HG03066 (cell line): ENCODE results near the gene FST.

ENCODE experiments used
- ATAC-seq: cut with Tn5 transposase; IDR thresholded peaks from one replicate; pipeline ENCODE4 v1.9.1; 2021; ENCODE audit warnings: low read depth; ENCODE audit not compliant: unreplicated experiment

FST gene

GRCh38 chr5:53472720-53473510 is 7.5 kb upstream of the FST start:
- no peak for ATAC-seq

GRCh38 chr5:53473633-53474032 is 6.8 kb upstream of the FST start:
- no peak for ATAC-seq

DNA sequence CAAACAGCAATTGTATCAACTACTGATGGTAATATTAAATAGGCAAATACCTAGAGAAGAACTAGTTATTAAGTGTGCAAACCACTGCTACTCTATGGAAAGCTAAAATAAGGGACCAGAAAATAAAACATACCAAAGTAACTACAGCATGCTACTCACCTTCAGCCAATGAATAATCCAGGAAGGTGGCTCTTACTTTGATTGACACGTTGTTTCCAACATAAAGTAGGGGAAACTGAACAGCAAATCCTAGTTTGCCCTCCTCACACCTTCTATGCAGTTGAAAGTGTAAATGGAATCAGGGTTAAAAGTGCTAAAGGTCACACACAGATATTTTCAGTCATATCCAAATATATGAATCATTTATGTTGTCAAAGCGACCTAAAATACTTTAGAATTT is 5.1 kb upstream of the FST start:
- ATAC-seq, result no peak

- ATAC-seq, result no peak
Measured at GRCh38 chr5:53476019-53476418, 4.4 kb upstream of the FST start.

GRCh38 chr5:53476531-53477480 is 3.6 kb upstream of the FST start:
- no peak for ATAC-seq

GRCh38 chr5:53478411-53479044 is 1.9 kb upstream of the FST start:
- ATAC-seq, result no peak

DNA sequence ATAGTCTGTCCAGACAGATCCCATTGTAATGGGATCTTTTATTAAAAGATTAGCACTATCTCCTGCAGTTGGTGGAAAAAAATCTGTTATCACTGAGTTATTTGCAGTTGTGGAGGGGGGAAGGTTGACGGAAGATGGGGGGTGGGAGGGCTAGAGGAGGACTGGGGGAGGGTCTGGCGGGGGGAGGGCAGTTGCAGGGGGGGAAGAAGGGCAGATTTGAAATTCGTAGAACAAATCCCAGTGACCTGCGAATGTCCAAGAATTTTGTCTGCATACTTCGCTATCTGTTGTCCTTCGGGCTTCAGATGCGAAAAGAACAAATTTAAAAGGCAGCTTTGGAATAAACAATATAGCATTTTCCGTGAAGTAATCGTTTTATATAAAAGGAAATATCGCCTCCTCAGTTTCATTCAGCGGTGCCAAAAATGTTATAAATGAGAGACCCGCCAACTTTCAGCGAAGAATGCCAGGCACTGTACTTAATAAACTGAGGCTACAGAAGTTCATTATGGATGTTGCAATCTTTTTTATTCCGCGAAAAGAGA is 1.3 kb upstream of the FST start:
- no peak for ATAC-seq

GRCh38 chr5:53479590-53480415 is 626 bp upstream of the FST start:
- ATAC-seq, result no peak

GRCh38 chr5:53481159-53481886 is 894 bp downstream of the FST start:
- no peak for ATAC-seq

DNA sequence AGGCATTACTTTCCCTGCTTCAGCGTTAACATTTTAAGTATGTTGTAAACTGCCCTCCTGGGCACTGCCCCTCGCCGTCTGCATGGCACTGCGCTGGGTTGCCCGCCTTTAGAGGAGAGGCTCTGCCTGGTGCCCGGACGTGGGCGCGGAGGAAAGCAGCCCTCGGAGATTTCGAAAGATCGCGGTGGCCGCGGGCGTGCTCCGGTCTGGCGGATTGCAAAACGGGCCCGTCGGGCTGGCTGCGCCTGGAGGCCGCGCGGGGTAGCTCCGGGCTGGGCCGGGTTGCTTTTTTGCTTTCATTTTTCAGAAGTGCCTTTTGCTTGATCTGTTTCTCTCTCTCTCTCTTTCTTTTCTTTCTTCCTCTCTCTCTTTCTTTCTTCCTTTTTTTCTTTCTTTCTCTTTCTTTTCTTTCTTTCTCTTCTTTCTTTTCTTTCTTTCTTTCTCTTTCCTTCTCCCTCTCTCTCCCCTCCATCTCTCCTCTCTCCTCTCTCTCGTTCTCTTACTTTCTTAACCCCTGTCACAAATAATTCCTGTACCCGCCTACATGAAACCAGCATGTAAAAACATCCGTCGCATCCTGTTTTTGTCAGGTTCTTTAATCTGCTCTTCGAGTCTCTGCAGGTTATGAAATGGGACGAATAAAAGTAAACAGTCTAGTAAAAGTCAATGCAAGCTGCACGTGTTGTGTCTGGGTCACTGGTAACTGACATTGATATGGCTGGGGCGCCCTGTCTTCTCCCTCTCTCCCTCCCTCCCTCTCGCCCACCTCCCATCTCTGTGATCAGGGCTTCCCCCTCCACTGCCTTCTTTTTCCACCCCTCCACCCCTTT is 1.7 kb downstream of the FST start:
- ATAC-seq, result peak; percentile 53

- ATAC-seq, result peak; percentile 16
Measured at GRCh38 chr5:53482717-53483638, 2.5 kb downstream of the FST start.

GRCh38 chr5:53487436-53487835 is 7.0 kb downstream of the FST start:
- ATAC-seq, result no peak

DNA sequence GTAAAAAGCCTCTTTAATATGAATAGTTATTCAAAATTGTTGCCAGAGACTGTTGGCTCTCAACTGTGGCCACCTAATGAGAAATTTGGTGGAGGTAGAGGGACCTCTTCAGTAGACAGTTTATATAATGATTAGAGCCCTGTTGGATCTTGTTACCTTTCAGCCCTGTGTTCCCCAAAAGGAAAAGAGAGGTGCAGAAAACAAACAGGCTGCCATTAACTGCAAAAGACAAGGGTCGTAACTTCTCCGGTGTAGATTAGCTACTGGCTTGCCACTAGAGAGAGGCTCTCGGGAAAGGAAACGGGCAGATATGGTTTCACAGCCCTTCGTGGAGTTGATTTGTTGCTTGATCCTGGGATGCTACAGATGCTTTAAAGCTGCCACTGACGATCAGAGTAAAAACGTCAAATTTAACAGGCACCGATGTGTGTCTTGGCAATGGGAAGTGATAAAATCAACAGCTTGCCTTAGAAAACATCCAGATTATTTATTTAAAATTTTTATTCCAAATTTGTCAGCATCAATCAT is 7.8 kb downstream of the FST start:
- no peak for ATAC-seq

DNA sequence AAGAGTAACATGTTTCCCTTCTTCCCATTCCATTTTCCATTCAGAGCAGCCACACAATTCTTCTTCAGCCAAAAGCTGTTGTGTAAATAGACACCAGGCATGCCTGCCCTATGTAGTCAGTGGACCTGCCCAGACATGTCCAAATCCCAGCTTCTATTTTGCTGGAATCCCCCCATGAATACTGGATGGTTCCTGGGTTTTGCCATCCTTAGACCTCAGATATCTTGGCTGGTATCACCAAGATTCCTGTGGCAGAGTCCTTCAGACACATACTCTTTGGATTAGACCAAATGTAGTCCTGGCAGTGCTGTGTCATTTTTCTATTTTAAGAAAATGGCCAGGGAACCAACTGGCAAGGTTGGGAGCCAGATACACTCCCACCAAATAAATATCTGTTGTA is 10.3 kb downstream of the FST start:
- ATAC-seq, result no peak

DNA sequence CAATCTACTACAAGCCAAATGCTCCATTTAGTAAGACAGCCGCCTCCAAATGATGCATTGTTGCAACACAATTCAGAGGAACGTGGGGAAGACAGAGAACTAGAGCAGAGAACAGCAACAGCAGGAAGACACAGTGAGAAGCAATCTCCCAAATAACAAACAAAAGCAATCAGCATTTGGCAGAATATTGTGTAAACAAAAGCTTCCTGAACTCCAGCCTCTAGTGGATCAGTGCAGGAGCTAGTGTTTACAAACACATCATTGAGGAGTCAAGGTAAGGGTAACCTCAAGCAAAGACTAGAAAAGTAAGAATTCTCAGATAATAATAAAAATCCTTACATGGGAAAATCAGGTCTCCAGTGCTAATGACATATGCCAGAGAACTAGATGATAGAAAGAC is 20.6 kb downstream of the FST start:
- no peak for ATAC-seq

DNA sequence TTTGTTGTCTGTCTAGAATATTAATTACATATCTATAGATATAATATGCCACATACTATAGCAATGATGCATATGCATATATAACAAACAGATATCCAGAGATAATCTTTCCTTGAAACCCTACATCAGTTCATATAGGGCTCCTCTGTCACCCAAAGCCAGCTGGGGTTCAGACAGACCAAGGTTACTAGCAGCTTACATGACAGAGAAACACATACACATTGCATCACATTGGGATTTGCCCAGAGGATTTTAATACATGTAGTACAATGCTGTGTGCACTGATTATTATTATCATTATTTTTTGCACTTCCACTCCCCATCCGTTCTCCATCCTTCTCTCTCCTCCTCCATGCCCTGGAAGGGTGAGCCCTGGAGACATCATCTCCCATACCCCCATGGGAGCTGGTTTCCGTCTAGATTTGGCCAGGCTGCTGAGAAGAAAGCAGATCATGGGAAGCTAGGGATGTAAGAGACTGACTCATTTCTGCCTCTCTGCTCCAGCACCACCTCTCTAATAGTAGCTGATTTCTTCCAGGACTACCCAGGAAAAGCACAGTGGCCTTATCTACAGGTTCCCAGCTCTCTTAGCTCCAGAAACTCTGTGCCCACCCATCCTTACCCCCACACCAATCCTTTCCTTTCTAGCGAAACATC is 23.3 kb downstream of the FST start:
- ATAC-seq, result no peak

DNA sequence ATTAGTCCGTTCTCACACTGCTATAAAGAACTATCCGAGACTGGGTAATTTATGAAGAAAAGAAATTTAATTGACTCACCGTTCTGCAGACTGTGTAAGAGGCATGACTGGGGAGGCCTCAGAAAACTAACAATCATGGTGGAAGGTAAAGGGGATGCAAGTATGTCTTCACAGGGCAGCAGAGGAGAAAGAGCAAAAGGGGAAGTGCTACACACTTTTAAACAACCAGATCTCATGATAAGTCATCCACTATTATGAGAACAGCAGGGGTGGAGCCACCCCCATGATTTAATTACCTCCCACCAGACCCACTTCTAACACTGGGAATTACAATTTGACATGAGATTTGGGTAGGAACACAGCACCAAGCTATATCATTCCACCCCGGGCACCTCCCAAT is 26.6 kb downstream of the FST start:
- no peak for ATAC-seq
